Esophagus squamous epithelium (tissue), 5 donors: Measurements from ENCODE around the gene NUDT19. TPM values are rescaled to one million over a fixed set of nuclear protein-coding genes. Genes with fewer than 3 reads are reported as not detected.

ENCODE experiments used
- DNase-seq: peaks from one replicate; lab custom pipeline; 2025; lab: John Stamatoyannopoulos, UW
- H3K27ac ChIP-seq, 4 donors: fragments of 200-600 bp; sonication (generic); one replicate each; pipeline ENCODE4 v1.5.1; 2016 to 2019; ENCODE audit warnings: mild to moderate bottlenecking in 1 of 4
- H3K27me3 ChIP-seq, 4 donors: fragments of 200-600 bp; sonication (generic); 1 replicate in 3 of 4; 2 replicates in 1 of 4; pipeline versions ENCODE4 v1.5.1 to v1.6.0; 2017 to 2021; ENCODE audit warnings: antibody characterized with exemption in 1 of 4
- H3K36me3 ChIP-seq, 3 donors: fragments of 200-600 bp; sonication (generic); one replicate each; pipeline ENCODE4 v1.5.1; 2016 to 2019
- H3K4me1 ChIP-seq, 3 donors: fragments of 200-600 bp; sonication (generic); one replicate each; pipeline ENCODE4 v1.5.1; 2017 to 2019
- H3K4me3 ChIP-seq, 4 donors: fragments of 200-600 bp; sonication (generic); 1 replicate in 3 of 4; 2 replicates in 1 of 4; pipeline ENCODE4 v1.5.1; 2016 to 2019; ENCODE audit warnings: mild to moderate bottlenecking in 2 of 4, moderate library complexity in 1 of 4
- H3K9me3 ChIP-seq, 3 donors: fragments of 200-600 bp; sonication (generic); one replicate each; pipeline ENCODE4 v1.5.1; 2016 to 2019
- POLR2A ChIP-seq, 4 donors: fragments of 450-650 bp; IDR thresholded peaks; one replicate each; pipeline ENCODE4 v1.6.1; 2017; ENCODE audit warnings: antibody characterized with exemption in 4 of 4, mild to moderate bottlenecking in 4 of 4, moderate library complexity in 3 of 4
- WGBS, 2 donors: methylation state at CpG; one replicate each; pipeline ENCODE4 v1.1.5; 2018; 5-methylcytosine and 5-hydroxymethylcytosine counted together
- intact Hi-C: fragments of 100-400 bp; cut with DNase I; formaldehyde crosslinking; loops from one replicate; pipeline ENCODE4 v1.15.0; 2022
- total RNA-seq, 4 donors: library from RNA; depleted of rRNA; stranded (reverse); fragments of >200 nt; gene quantifications; one replicate each; pipeline ENCODE4 v1.1.0, GENCODE V29; 2016
- TF ChIP-seq, protein P1 (sequence below), 6 experiments: fragments of 450-650 bp in 4 of 6; fragments of 200-600 bp in 2 of 6; sonication (generic) in 2 of 6; IDR thresholded peaks; one replicate each; pipeline ENCODE4 v1.5.1; 2016 to 2019; ENCODE audit warnings: antibody characterized with exemption in 6 of 6, mild to moderate bottlenecking in 4 of 6, moderate library complexity in 4 of 6
- donor health status: DM: yes; HTN: yes; CAD: no.

The NUDT19 gene
- total RNA-seq, 4 donors from 2014 or later: 13.3 to 20.8 (median 14.1) TPM

DNA sequence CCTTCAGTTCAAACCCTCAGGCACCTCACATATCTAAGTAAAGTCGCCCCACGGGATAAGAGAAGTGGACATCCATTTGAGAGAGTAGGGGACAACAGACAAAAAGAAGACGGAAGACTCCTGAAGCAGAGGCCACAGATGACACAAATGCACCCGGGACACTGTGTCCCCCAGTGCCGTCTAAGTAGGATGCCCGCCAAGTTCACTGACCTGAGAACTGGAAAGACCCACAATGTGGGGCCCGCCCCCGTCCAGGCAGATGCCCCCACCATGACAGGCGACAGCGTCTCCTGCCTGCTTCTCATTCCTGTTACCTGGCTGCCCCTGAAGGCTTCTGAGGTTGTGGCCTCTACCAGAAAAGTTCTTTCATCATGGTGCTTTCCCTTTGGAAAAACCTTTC is 33.5 kb upstream of the NUDT19 start:
- Histone ChIP-seq H3K9me3 (no peaks in the 10 kb centered on the region), H3K27me3 (no peaks in the 10 kb centered on the region), H3K4me1 (peaks cover 0 to 6% (median 0%) of the 10 kb centered on the region in 3 donors), H3K4me3 (no peak overlapping the region), H3K27ac (no peak overlapping the region), H3K36me3 (peaks cover 6 to 69% (median 7%) of the 10 kb centered on the region in 3 donors)
- TF ChIP-seq POLR2A (IDR thresholded peaks at IDR 0.05): no peak
- TF ChIP-seq, protein P1, sequence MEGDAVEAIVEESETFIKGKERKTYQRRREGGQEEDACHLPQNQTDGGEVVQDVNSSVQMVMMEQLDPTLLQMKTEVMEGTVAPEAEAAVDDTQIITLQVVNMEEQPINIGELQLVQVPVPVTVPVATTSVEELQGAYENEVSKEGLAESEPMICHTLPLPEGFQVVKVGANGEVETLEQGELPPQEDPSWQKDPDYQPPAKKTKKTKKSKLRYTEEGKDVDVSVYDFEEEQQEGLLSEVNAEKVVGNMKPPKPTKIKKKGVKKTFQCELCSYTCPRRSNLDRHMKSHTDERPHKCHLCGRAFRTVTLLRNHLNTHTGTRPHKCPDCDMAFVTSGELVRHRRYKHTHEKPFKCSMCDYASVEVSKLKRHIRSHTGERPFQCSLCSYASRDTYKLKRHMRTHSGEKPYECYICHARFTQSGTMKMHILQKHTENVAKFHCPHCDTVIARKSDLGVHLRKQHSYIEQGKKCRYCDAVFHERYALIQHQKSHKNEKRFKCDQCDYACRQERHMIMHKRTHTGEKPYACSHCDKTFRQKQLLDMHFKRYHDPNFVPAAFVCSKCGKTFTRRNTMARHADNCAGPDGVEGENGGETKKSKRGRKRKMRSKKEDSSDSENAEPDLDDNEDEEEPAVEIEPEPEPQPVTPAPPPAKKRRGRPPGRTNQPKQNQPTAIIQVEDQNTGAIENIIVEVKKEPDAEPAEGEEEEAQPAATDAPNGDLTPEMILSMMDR (IDR thresholded peaks at IDR 0.05): no peak
- DNase-seq: no peak
- 85 to 94% methylated on average over 6 to 9 of the region's 10 CpGs for WGBS, 2 donors
- intact Hi-C loops: no loop called here

DNA sequence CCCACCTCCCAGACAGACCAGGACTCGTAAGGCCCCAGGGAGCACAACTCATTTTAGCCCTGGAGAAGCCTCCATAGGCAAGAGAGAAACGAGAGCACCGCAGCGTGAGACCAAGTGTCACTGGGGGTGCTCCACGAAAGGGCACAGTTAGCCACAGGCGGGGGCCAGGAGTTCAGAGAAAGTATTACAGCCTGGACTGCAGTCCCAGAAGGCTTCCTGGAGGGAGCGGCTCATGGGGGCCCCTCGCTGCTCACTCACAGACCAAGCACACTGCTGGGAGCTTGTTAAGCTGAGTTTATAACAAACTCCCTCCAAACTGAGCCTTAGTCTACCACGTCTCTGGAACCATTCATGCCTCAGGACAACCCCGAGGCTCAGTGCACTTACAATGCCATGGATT is 33.1 kb upstream of the NUDT19 start:
- no peaks in the 10 kb centered on the region for H3K9me3 ChIP-seq
- TF ChIP-seq, protein P1 (IDR thresholded peaks at IDR 0.05): no peak
- no peak for TF ChIP-seq POLR2A (IDR thresholded peaks at IDR 0.05)
- H3K4me1 ChIP-seq: peaks cover 0 to 2% (median 0%) of the 10 kb centered on the region in 3 donors
- peaks cover 6 to 66% (median 7%) of the 10 kb centered on the region in 3 donors for H3K36me3 ChIP-seq
- H3K27me3 ChIP-seq: no peaks in the 10 kb centered on the region
- intact Hi-C loops: no loop called here
- H3K27ac ChIP-seq: no peak overlapping the region
- H3K4me3 ChIP-seq: no peak overlapping the region
- no peak for DNase-seq
- 77 to 88% methylated on average over 4 to 6 of the region's 10 CpGs for WGBS, 2 donors

DNA sequence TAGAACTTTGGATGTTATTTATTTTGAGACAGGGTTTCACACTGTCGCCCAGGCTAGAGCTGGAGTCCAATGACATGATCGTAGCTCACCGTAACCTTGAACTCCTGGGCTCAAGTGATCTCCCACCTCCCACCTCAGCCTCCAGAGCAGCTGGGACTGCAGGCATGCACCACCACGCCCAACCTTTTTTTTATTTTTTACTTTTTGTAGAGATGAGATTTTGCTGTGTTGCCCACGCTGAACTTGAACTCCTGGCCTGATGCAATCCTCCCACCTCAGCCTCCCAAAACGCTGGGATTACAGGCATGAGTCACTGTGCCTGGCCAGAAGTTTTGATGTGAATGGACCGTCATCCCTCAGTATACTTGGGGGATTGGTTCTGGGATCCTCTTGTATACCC is 30.3 kb upstream of the NUDT19 start:
- intact Hi-C loops: no loop called here
- no peak for TF ChIP-seq POLR2A (IDR thresholded peaks at IDR 0.05)
- TF ChIP-seq, protein P1 (IDR thresholded peaks at IDR 0.05): no peak
- H3K27me3 ChIP-seq: no peaks in the 10 kb centered on the region
- no peaks in the 10 kb centered on the region for H3K9me3 ChIP-seq
- peaks cover 6 to 48% (median 7%) of the 10 kb centered on the region in 3 donors for H3K36me3 ChIP-seq
- no peak for DNase-seq
- 77 to 84% methylated on average over 7 of the region's 7 CpGs for WGBS, 2 donors
- H3K4me1 ChIP-seq: no peaks in the 10 kb centered on the region
- no peak overlapping the region for H3K4me3 ChIP-seq
- no peak overlapping the region for H3K27ac ChIP-seq

DNA sequence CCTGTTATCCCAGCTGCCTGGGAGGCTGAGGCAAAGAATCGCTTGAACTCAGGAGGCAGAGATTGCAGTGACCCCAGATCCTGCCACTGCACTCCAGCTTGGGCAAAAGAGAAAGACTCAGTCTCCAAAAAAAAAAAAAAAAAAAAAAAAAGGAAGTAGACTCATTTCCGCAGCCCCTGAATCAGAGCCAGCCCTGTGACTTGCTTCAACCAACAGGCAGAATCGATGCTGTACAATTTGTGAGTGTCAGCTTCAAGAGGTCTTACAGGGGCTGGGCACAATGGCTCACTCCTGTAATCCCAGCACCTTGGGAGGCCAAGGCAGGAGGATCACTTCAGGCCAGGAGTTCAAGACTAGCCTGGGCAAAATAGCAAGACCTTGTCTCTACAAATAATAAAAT is 29.4 kb upstream of the NUDT19 start:
- H3K27me3 ChIP-seq: no peaks in the 10 kb centered on the region
- H3K27ac ChIP-seq: no peak overlapping the region
- no peaks in the 10 kb centered on the region for H3K4me1 ChIP-seq
- no peaks in the 10 kb centered on the region for H3K9me3 ChIP-seq
- intact Hi-C loops: no loop called here
- no peak for DNase-seq
- no peak overlapping the region for H3K4me3 ChIP-seq
- H3K36me3 ChIP-seq: peaks cover 6 to 48% (median 7%) of the 10 kb centered on the region in 3 donors
- TF ChIP-seq, protein P1 (IDR thresholded peaks at IDR 0.05): no peak
- no peak for TF ChIP-seq POLR2A (IDR thresholded peaks at IDR 0.05)
- WGBS, 2 donors: 61 to 65% methylated on average over 2 to 3 of the region's 3 CpGs

DNA sequence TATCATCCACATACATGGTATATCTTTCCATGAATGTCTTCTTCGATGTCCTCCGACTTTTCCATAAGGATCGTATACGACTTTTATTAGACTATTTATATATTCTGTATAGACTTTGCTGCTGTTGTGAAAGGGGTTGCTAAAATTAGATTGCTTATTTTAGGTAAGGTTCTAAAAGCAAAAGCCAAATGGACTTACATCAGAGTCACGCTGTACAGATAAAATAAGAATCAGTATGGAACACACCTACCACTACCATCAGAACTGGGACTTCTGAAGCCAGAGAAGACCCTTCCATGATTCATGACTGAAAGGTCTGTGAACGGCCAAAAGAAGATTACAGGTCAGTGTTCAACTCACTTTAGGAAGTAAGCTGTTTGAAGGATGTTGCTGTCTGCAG is 25.5 kb upstream of the NUDT19 start:
- H3K9me3 ChIP-seq: no peaks in the 10 kb centered on the region
- 89 to 91% methylated on average over 6 of the region's 6 CpGs for whole genome bisulfite sequencing, 2 donors
- peaks cover 0 to 31% (median 0%) of the 10 kb centered on the region in 3 donors for H3K36me3 ChIP-seq
- no peaks in the 10 kb centered on the region for H3K27me3 ChIP-seq
- H3K4me3 ChIP-seq: no peak overlapping the region
- intact Hi-C loops: no loop called here
- TF ChIP-seq, protein P1 (IDR thresholded peaks at IDR 0.05): no peak
- TF ChIP-seq POLR2A (IDR thresholded peaks at IDR 0.05): no peak
- DNase-seq: no peak
- peaks cover 0 to 11% (median 0%) of the 10 kb centered on the region in 3 donors for H3K4me1 ChIP-seq
- no peak overlapping the region for H3K27ac ChIP-seq
